Aorta (tissue), 5 donors: ENCODE data around the gene ZNF837. TPM values are rescaled to one million over a fixed set of nuclear protein-coding genes. Genes with fewer than 3 reads are reported as not detected.

Experiments
- ATAC-seq: fragments of 200-7000 bp; cut with Tn5 transposase; one replicate; pipeline ENCODE4 v1.9.1; 2022; ENCODE audit warnings: moderate library complexity; ENCODE audit not compliant: low FRiP score
- DNase-seq, 2 donors: peaks; one replicate each; pipeline ENCODE4 v3.0.0-alpha.2; 2020
- H3K27ac ChIP-seq, 2 donors: one replicate each; pipeline ENCODE4 v1.5.1; 2013; ENCODE audit warnings: low read length in 2 of 2, mild to moderate bottlenecking in 2 of 2, moderate library complexity in 2 of 2, control low read depth in 1 of 2, inconsistent platforms in 1 of 2, low read depth in 1 of 2
- H3K27me3 ChIP-seq, 2 donors: one replicate each; pipeline ENCODE4 v1.6.1; 2013; ENCODE audit warnings: control low read depth in 1 of 2, low read length in 1 of 2, mild to moderate bottlenecking in 1 of 2, moderate library complexity in 1 of 2; ENCODE audit not compliant: insufficient read depth in 2 of 2, control insufficient read depth in 1 of 2
- H3K36me3 ChIP-seq, 2 donors: one replicate each; pipeline ENCODE4 v1.6.1; 2013; ENCODE audit warnings: control low read depth in 1 of 2, low read length in 1 of 2, mild to moderate bottlenecking in 1 of 2; ENCODE audit not compliant: insufficient read depth in 2 of 2, control insufficient read depth in 1 of 2
- H3K4me1 ChIP-seq, 2 donors: one replicate each; pipeline ENCODE4 v1.6.1; 2013; ENCODE audit warnings: low read length in 2 of 2, control low read depth in 1 of 2, mild to moderate bottlenecking in 1 of 2, moderate library complexity in 1 of 2; ENCODE audit not compliant: insufficient read depth in 2 of 2, control insufficient read depth in 1 of 2
- H3K4me3 ChIP-seq, 2 donors: one replicate each; pipeline ENCODE4 v1.5.1; 2013; ENCODE audit warnings: low read length in 2 of 2, control low read depth in 1 of 2, mild to moderate bottlenecking in 1 of 2
- H3K9me3 ChIP-seq: one replicate; pipeline ENCODE4 v1.6.1; 2013; ENCODE audit warnings: mild to moderate bottlenecking, low read length; ENCODE audit not compliant: control insufficient read depth
- WGBS, 2 donors: extraction: QIAGEN DNeasy Blood & Tissue Kit; methylation state at CpG; one replicate each; pipeline ENCODE4 v1.1.7; 2013; 5-methylcytosine and 5-hydroxymethylcytosine counted together
- intact Hi-C, 2 donors: fragments of 100-400 bp; cut with DNase I; formaldehyde crosslinking; loops; one replicate each; pipeline versions ENCODE4 v1.14.2 to v1.15.0; 2022
- microRNA-seq, 2 donors: library from miRNA; unstranded; fragments of <30 nt; microRNA quantifications; one replicate each; pipeline ENCODE4 v1.2.0, GENCODE V29; 2020
- polyA plus RNA-seq, 2 donors: library from polyadenylated mRNA; stranded (reverse); fragments of 200-250 nt; gene quantifications; one replicate each; pipeline ENCODE4 v1.2.3, GENCODE V29; 2013
- total RNA-seq, 2 donors: library from RNA; stranded (reverse); fragmentation: NEBNext Ultra II Directional; extraction: Animal tissue kit (Norgen Biotek cat#: 25700); gene quantifications; one replicate each; pipeline ENCODE4 v1.2.1, GENCODE V29; 2021
- donor health status: healthy with polysubstance abuse.
- donor health status: Bipolar disorder and iron deficiency.
- donor health status: DM: no; HTN: no; CAD: no.
- donor health status: DM: no; HTN: no; CAD: no.
- donor health status: DM: yes; HTN: yes; CAD: no.

Gene ZNF837
- total and polyA plus RNA-seq, 4 donors, result 0.65 to 1.8 (median 0.99) TPM

DNA sequence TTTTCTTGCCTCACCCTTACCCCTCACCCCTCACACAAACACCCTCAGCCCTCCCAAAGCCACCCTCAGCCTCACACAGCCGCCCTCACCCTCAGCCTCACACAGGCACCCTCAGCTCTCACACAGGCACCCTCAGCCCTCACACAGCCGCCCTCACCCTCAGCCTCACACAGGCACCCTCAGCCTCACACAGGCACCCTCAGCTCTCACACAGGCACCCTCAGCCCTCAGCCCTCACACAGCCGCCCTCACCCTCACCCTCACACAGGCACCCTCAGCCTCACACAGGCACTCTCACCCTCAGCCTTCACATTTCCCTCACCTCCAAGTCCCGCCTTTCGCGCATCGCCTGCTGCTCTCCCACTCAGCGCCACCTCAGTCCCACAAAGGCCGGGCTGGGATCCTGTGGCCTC, 54.3 kb downstream of the ZNF837 start:
- peaks cover 3 to 5% of the 10 kb centered on the region in 2 donors for H3K4me1 ChIP-seq
- no peaks in the 10 kb centered on the region for H3K27me3 ChIP-seq
- intact Hi-C loops, result loop anchor here (2.0 to 5.0 kb wide), 2 partner anchors 36 to 54 kb away; partner anchors contain the start of genes ZNF497 (in 2 of the 2) and ZNF837 (in 1 of the 2)
- 1 to 2% methylated on average over 9 of the region's 9 CpGs for WGBS, 2 donors
- no peak for DNase-seq
- no peaks in the 10 kb centered on the region for H3K36me3 ChIP-seq
- H3K27ac ChIP-seq, result no peak overlapping the region
- ATAC-seq, result peak; percentile 30
- H3K4me3 ChIP-seq, result peak overlapping the region in 1 of 2 donors; percentile 62
- no peaks in the 10 kb centered on the region for H3K9me3 ChIP-seq

DNA sequence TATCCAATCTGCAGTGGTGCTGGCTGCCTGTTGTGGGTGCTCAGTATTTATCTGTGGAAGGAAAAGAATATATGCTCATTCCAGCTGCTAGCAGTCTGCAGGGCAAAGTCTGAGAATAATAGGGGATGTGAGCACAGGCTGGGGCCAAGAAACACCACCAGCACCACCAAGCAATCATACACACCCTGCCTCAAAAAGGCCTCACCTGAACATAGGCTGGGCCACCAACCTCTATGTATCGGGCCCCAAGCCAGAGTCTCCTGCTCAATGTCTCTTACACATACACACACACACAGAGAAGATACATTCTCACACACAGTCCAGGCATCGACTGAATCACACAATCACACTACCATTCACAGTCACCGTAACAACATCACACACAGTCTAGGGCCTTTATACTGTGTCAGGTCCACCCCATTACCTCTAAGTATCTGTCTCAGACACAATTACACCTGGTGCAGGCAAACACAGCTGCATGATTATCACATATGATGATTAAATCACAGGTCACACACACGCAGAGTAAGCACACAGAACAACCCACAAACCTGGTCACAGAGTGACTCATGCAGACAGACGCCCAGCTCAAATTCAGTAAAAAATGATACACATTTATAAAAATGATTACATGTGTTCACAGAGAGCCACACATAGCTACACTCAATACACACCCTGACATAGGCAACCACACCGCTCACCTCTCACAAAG, 55.4 kb downstream of the ZNF837 start:
- 81 to 84% methylated on average over 6 of the region's 6 CpGs for WGBS, 2 donors
- H3K4me1 ChIP-seq, result peaks cover 3 to 5% of the 10 kb centered on the region in 2 donors
- H3K4me3 ChIP-seq, result no peak overlapping the region
- H3K27ac ChIP-seq, result no peak overlapping the region
- no peaks in the 10 kb centered on the region for H3K9me3 ChIP-seq
- ATAC-seq (no peak), DNase-seq (peak in 1 of 2 donors; percentile 9)
- intact Hi-C loops, result loop anchor here (2.0 to 5.0 kb wide), 2 partner anchors 37 to 55 kb away; partner anchors contain the start of genes ZNF497 (in 2 of the 2) and ZNF837 (in 1 of the 2)
- H3K36me3 ChIP-seq, result no peaks in the 10 kb centered on the region
- H3K27me3 ChIP-seq, result no peaks in the 10 kb centered on the region

- Histone ChIP-seq H3K27me3 (no peaks in the 10 kb centered on the region), H3K9me3 (no peaks in the 10 kb centered on the region), H3K27ac (no peak overlapping the region), H3K4me1 (no peaks in the 10 kb centered on the region), H3K4me3 (no peak overlapping the region), H3K36me3 (no peaks in the 10 kb centered on the region)
- intact Hi-C loops, result no loop called here
- WGBS, 2 donors, result 92 to 93% methylated on average over 10 of the region's 10 CpGs
- ATAC-seq (no peak), DNase-seq (no peak)
Measured at GRCh38 chr19:58319241-58319640, 61.6 kb downstream of the ZNF837 start.

DNA sequence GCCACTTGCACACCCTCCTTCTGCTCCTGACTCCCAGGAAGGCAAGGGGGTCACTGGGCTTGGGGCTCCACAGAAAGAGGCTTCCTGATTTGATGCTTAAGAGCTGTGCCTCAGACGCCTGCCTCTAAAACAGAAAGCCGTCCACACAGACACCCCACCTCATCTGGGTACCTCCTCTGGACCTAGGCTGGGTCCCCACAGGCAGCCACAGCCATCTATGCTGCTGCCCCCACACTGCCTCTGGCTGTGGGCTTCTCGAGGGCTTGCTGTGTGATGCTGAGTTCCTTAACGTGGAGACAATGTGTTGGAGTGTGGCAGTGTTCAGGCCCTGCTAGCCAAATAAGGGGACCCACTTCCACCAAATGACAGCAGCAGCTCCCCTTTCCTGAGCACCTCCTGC, 62.5 kb downstream of the ZNF837 start:
- Histone ChIP-seq H3K4me3 (no peak overlapping the region), H3K4me1 (no peaks in the 10 kb centered on the region), H3K9me3 (no peaks in the 10 kb centered on the region), H3K36me3 (peaks cover 0 to 3% of the 10 kb centered on the region in 2 donors), H3K27ac (no peak overlapping the region), H3K27me3 (no peaks in the 10 kb centered on the region)
- WGBS, 2 donors, result 78 to 83% methylated on average over 4 of the region's 4 CpGs
- DNase-seq, result no peak
- intact Hi-C loops, result no loop called here
- ATAC-seq, result no peak

Small RNAs within 50 kb of the gene (microRNA-seq; reads per million reads assigned to microRNA genes)
- gene MIR4754, result 0 reads per million in 2 donors
- gene MIR6806, result 0 reads per million in 2 donors

Other genes starting within 250 kb of the ZNF837 start
- gene ZNF329, start 230.2 kb downstream of the ZNF837 start, total RNA-seq, result 10 to 100 TPM in 1 of 2 donors, 1 to 10 TPM in 1; 9.4 to 10.6 TPM
- 1 to 10 TPM; 4.1 to 5.5 TPM for gene ZNF329, start 230.2 kb downstream of the ZNF837 start, polyA plus RNA-seq
- 10 to 100 TPM; 25.5 to 26.0 TPM for gene ZNF274, start 198.0 kb downstream of the ZNF837 start, total RNA-seq
- 10 to 100 TPM in 1 of 2 donors, 1 to 10 TPM in 1; 4.1 to 14.6 TPM for gene ZNF274, start 198.0 kb downstream of the ZNF837 start, polyA plus RNA-seq
- 10 to 100 TPM; 16.5 to 26.2 TPM for gene ZNF544, start 152.1 kb downstream of the ZNF837 start, total RNA-seq
- gene ZNF544, start 152.1 kb downstream of the ZNF837 start, polyA plus RNA-seq, result 10 to 100 TPM; 11.2 to 15.4 TPM
- gene ZNF8, start 102.1 kb downstream of the ZNF837 start, total RNA-seq, result 1 to 10 TPM; 5.9 to 7.8 TPM
- 1 to 10 TPM in 1 of 2 donors, under 1 TPM in 1; 0.38 to 1.9 TPM for gene ZNF8, start 102.1 kb downstream of the ZNF837 start, polyA plus RNA-seq
- gene ERVK3-1, start 75.7 kb downstream of the ZNF837 start, total RNA-seq, result 10 to 100 TPM; 33.6 to 34.3 TPM
- 10 to 100 TPM; 26.4 to 48.1 TPM for gene ERVK3-1, start 75.7 kb downstream of the ZNF837 start, polyA plus RNA-seq
- 1 to 10 TPM; 2.2 to 3.1 TPM for gene ZSCAN22, start 54.0 kb downstream of the ZNF837 start, total RNA-seq
- gene ZSCAN22, start 54.0 kb downstream of the ZNF837 start, polyA plus RNA-seq, result under 1 TPM; 0.25 to 0.43 TPM
- gene A1BG, start 27.5 kb downstream of the ZNF837 start, total RNA-seq, result 10 to 100 TPM in 1 of 2 donors, 1 to 10 TPM in 1; 9.7 to 11.3 TPM
- gene A1BG, start 27.5 kb downstream of the ZNF837 start, polyA plus RNA-seq, result 10 to 100 TPM; 21.5 to 81.6 TPM
- gene ZNF497, start 18.3 kb downstream of the ZNF837 start, total RNA-seq, result under 1 TPM; 0.32 to 0.87 TPM
- under 1 TPM in 1 of 2 donors, not detected in 1; 0.79 TPM for gene ZNF497, start 18.3 kb downstream of the ZNF837 start, polyA plus RNA-seq
- gene RPS5, start 6.2 kb upstream of the ZNF837 start, total RNA-seq, result 100 to 1,000 TPM; 609 to 674 TPM
- gene RPS5, start 6.2 kb upstream of the ZNF837 start, polyA plus RNA-seq, result 1,000 to 10,000 TPM; 1,453 to 1,636 TPM
- gene RNF225, start 14.6 kb upstream of the ZNF837 start, total RNA-seq, result not detected
- not detected for gene RNF225, start 14.6 kb upstream of the ZNF837 start, polyA plus RNA-seq
- gene ZNF584, start 27.6 kb upstream of the ZNF837 start, total RNA-seq, result 10 to 100 TPM; 11.8 to 13.4 TPM
- gene ZNF584, start 27.6 kb upstream of the ZNF837 start, polyA plus RNA-seq, result 10 to 100 TPM in 1 of 2 donors, under 1 TPM in 1; 0.75 to 10.3 TPM
- 1 to 10 TPM; 4.5 to 5.4 TPM for gene ZNF132, start 59.1 kb upstream of the ZNF837 start, total RNA-seq
- 1 to 10 TPM in 1 of 2 donors, under 1 TPM in 1; 0.38 to 1.4 TPM for gene ZNF132, start 59.1 kb upstream of the ZNF837 start, polyA plus RNA-seq
- 1 to 10 TPM; 4.6 to 5.7 TPM for gene ZNF324B, start 70.6 kb upstream of the ZNF837 start, total RNA-seq
- 1 to 10 TPM; 1.5 to 2.3 TPM for gene ZNF324B, start 70.6 kb upstream of the ZNF837 start, polyA plus RNA-seq
- 10 to 100 TPM; 10.8 to 14.1 TPM for gene ZNF324, start 86.0 kb upstream of the ZNF837 start, total RNA-seq
- 1 to 10 TPM; 2.3 to 4.6 TPM for gene ZNF324, start 86.0 kb upstream of the ZNF837 start, polyA plus RNA-seq
- 1 to 10 TPM; 6.4 to 9.9 TPM for gene ZNF446, start 95.3 kb upstream of the ZNF837 start, total RNA-seq
- 10 to 100 TPM; 10.4 to 26.1 TPM for gene ZNF446, start 95.3 kb upstream of the ZNF837 start, polyA plus RNA-seq
- 1 to 10 TPM; 8.1 to 9.8 TPM for gene SLC27A5, start 131.0 kb upstream of the ZNF837 start, total RNA-seq
- gene SLC27A5, start 131.0 kb upstream of the ZNF837 start, polyA plus RNA-seq, result 10 to 100 TPM; 12.5 to 24.6 TPM
- gene ZBTB45, start 138.8 kb upstream of the ZNF837 start, total RNA-seq, result 10 to 100 TPM; 12.2 to 15.6 TPM
- 1 to 10 TPM; 3.0 to 8.1 TPM for gene ZBTB45, start 138.8 kb upstream of the ZNF837 start, polyA plus RNA-seq
- gene TRIM28, start 163.0 kb upstream of the ZNF837 start, total RNA-seq, result 100 to 1,000 TPM; 167 to 179 TPM
- gene TRIM28, start 163.0 kb upstream of the ZNF837 start, polyA plus RNA-seq, result 100 to 1,000 TPM in 1 of 2 donors, 10 to 100 TPM in 1; 76.5 to 210 TPM
- 10 to 100 TPM; 94.9 to 99.8 TPM for gene CHMP2A, start 174.1 kb upstream of the ZNF837 start, total RNA-seq
- gene CHMP2A, start 174.1 kb upstream of the ZNF837 start, polyA plus RNA-seq, result 100 to 1,000 TPM; 186 to 208 TPM
- gene UBE2M, start 177.6 kb upstream of the ZNF837 start, total RNA-seq, result 10 to 100 TPM; 47.5 to 57.7 TPM
- gene UBE2M, start 177.6 kb upstream of the ZNF837 start, polyA plus RNA-seq, result 10 to 100 TPM; 47.1 to 51.2 TPM
- 10 to 100 TPM; 17.7 to 31.9 TPM for gene MZF1, start 192.3 kb upstream of the ZNF837 start, total RNA-seq
- 10 to 100 TPM in 1 of 2 donors, 1 to 10 TPM in 1; 6.3 to 81.5 TPM for gene MZF1, start 192.3 kb upstream of the ZNF837 start, polyA plus RNA-seq